ENCODE results near the gene MRPL53.
"Not testable (repeated sequence)": the region's sequence is repeated elsewhere in the genome, so short reads cannot be mapped to it uniquely, and the experiment has no call there.

Gene MRPL53

DNA sequence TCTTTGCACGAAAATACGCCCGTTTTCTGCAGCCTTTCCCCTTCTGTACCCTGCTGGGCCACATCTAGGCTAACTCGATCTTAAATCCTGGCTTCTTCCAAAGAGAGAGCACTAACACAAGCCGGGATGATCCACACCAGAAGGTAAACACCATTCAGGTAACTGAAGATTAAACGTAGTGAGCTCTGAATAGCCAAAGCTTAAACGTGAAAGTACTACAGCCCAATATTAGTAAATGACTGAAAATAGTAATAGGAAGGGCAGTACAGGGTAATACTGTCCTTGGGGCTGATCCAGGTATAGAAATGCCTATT, 422 bp upstream of the MRPL53 start:
- TF ChIP-seq, protein P1, sequence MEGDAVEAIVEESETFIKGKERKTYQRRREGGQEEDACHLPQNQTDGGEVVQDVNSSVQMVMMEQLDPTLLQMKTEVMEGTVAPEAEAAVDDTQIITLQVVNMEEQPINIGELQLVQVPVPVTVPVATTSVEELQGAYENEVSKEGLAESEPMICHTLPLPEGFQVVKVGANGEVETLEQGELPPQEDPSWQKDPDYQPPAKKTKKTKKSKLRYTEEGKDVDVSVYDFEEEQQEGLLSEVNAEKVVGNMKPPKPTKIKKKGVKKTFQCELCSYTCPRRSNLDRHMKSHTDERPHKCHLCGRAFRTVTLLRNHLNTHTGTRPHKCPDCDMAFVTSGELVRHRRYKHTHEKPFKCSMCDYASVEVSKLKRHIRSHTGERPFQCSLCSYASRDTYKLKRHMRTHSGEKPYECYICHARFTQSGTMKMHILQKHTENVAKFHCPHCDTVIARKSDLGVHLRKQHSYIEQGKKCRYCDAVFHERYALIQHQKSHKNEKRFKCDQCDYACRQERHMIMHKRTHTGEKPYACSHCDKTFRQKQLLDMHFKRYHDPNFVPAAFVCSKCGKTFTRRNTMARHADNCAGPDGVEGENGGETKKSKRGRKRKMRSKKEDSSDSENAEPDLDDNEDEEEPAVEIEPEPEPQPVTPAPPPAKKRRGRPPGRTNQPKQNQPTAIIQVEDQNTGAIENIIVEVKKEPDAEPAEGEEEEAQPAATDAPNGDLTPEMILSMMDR (conservative IDR thresholded peaks at IDR 0.05; ENCODE audit: low read depth, low read length) = no peak
- no peak for DNase-seq (ENCODE audit: low read depth)
- peak overlapping the region; percentile 89 for H3K4me3 ChIP-seq (ENCODE audit: low read depth, low read length)

DNA sequence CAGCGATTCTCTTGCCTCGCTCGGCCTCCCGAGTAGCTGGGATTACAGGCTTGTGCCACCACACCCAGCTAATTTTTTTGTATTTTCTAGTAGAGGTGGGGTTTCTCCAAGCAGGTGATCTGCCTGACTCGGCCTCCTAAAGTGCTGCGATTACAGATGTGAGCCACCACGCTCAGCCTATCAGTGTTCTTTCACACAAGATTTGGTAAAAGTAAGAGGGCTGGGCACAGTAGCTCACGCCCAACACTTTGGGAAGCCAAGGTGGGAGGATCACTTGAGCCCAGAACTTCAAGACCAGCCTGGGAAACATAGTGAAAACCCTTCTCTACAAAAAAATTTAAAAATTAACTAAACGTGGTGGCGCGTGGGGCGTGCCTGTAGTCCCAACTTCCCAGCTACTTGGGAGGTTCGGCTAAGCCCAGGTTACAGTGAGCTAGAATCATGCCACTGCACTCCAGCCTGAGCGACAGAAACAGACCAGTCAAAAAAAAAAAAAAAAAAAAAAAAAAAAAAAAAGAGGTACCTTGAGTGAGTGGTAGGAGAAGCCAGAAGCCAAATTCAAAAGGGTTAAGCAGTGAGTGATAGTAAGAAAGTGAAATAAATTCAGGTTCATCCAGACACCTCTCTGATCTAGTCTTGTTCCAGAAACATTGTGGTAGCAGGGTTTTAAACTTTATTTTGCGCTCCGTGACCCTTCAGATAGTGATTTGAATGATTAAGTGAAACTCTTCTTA, 981 bp downstream of the MRPL53 start:
- H3K4me3 ChIP-seq (ENCODE audit: low read depth, low read length) = peak overlapping the region; percentile 89
- DNase-seq (ENCODE audit: low read depth) = no peak
- TF ChIP-seq, protein P1 (conservative IDR thresholded peaks at IDR 0.05; ENCODE audit: low read depth, low read length) = no peak

DNA sequence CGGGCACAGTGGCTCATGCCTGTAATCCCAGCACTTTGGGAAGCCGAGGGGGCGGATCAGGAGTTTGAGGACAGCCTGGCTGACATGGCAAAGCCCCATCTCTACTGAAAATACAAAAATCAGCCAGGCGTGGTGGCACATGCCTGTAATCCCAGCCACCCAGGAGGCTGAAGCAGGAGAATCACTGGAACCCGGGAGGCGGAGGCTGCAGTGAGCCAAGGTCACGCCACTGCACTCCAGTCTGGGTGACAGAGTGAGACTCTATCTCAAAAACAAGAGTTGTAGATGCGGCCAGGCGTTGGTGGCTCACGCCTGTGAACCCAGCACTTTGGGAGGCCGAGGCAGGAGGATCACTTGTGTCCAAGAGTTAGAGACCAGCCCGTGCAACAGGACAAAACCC, 1.7 kb downstream of the MRPL53 start:
- not testable (repeated sequence) for DNase-seq (ENCODE audit: low read depth)

DNA sequence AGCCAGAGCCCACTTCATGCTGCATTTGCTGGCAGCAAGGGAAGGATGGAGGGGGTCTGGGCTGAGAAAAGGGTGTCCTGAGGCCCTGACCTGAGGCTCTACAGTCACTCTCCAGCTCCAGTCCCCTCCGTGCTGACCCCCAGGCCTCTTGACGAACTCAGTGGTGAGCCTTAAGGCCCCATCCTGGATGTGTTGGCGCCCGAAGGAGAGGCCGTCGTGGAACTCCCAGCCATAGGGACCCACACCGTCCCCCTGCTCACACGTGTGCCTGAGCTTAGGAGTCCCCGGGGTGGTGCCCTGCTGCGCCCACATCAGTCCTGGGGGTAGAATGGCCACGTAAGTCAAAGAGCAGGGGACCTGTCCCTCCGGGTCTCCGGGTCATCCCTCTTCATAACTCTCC, 8.1 kb downstream of the MRPL53 start:
- DNase-seq (ENCODE audit: low read depth) = no peak
- peak overlapping the region; percentile 92 for H3K4me3 ChIP-seq (ENCODE audit: low read depth, low read length)
- TF ChIP-seq, protein P1 (conservative IDR thresholded peaks at IDR 0.05; ENCODE audit: low read depth, low read length) = no peak

More for the DNA sequence above, 1.7 kb downstream of the MRPL53 start:
- H3K4me3 ChIP-seq (ENCODE audit: low read depth, low read length) = not testable (repeated sequence)

DNA sequence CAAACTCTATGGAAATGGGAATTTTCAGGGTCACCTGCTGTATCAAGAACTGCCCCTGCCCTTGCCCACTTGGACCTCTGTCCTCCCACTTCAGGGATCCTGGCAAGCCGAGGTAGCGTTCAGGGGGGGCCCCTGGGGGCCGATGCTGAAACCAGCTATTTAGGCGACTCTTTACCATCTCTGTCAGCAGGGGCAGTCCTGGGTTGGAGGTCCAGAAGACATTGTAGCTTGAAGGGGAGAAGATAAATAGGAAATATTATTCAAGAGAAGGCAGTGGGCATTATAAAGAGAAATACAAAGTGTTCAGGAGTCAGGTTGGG, 9.7 kb downstream of the MRPL53 start:
- H3K4me3 ChIP-seq (ENCODE audit: low read depth, low read length) = no peak overlapping the region
- no peak for DNase-seq (ENCODE audit: low read depth)
- TF ChIP-seq, protein P1 (conservative IDR thresholded peaks at IDR 0.05; ENCODE audit: low read depth, low read length) = no peak

DNA sequence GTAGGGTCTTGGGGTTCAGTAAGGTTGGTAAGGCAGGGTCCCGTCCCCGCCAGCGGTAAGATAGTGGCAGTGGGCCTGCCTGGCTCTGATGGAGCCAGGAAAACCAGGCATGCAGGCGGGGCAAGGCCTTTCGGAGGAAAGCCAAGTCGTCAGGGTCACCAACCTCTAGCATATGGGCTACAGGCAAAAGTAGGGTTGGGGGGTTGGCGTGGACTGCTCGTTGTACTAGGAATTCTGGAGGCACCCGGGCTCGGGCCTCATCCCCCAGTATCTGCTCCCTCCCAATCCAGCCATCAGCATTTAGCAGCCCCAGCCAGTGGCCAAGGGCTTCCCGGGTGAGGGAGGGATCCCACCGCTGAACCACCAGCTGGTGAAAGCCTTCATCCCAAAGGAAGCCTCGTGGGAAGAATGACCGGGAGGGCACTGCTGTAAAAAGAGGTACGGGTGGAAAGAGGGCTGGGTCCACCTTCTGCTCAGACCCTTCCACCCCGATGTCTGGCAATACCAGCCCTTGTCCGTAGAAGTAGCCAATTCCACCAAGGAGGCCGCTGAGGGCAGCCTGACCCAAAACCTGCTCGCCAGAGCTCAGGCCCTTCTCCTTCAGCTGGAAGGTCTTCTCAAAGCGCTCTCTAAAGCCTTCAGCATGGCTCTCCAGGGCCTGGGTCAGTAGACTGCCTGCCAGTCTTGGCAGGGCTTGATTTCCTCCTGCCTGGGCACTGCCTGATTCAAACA, 10.3 kb downstream of the MRPL53 start:
- TF ChIP-seq, protein P1 (conservative IDR thresholded peaks at IDR 0.05; ENCODE audit: low read depth, low read length) = no peak

DNA sequence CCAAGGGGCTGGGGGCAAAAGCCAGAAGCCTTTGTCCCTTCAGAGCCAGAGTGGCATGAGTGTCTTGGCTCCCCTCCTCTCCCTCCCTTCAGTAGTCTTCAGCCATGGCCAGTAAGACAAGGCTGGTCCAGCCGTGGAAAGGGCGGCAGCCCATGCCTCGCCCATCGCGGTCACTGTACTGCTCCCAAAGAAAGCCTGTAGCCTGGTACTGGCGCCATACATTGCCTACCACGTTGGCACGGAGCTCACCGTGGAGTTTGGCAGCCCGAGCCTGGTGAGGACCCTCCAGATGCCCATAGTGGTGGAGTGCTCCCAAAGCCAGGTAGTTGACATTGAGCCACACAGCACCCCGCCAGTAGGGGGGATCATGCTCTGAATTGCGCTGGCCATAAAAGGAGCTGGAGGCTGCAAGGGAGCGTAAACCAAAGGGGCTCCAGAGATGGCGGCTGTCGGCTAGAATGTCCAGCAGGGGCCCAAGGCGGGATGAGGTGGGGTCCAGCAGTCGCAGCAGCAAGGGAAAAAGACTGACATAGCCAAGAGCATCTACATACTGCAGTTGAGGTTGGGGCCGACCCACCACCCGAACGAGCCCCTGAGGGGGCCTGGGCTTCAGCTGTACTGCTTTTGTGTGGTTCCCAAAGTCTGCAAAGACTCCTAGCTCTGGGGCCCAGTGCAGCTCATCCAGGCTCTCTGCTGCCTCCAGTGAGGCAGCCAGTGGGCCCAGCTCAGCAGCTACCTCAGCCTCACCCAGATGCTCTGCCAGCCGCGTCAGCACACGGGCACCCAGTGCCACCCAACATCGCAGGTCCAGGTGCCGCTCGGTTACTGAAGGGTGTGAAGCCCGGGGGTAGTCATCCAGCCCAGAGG, 11.1 kb downstream of the MRPL53 start:
- no peak overlapping the region for H3K4me3 ChIP-seq (ENCODE audit: low read depth, low read length)
- TF ChIP-seq, protein P1 (conservative IDR thresholded peaks at IDR 0.05; ENCODE audit: low read depth, low read length) = peak; percentile 43

More for the DNA sequence above, 10.3 kb downstream of the MRPL53 start:
- no peak overlapping the region for H3K4me3 ChIP-seq (ENCODE audit: low read depth, low read length)
- DNase-seq (ENCODE audit: low read depth) = no peak

DNA sequence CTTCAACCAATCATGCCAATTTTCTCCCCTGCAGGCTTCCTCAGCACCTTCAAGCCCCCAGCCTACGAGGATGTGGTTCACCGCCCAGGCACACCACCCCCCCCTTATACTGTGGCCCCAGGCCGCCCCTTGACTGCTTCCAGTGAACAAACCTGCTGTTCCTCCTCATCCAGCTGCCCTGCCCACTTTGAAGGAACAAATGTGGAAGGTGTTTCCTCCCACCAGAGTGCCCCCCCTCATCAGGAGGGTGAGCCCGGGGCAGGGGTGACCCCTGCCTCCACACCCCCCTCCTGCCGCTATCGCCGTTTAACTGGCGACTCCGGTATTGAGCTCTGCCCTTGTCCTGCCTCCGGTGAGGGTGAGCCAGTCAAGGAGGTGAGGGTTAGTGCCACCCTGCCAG, 12.3 kb downstream of the MRPL53 start:
- H3K4me3 ChIP-seq (ENCODE audit: low read depth, low read length); DNase-seq (ENCODE audit: low read depth): not testable (repeated sequence)

More for the DNA sequence above, 11.1 kb downstream of the MRPL53 start:
- DNase-seq (ENCODE audit: low read depth) = no peak

DNA sequence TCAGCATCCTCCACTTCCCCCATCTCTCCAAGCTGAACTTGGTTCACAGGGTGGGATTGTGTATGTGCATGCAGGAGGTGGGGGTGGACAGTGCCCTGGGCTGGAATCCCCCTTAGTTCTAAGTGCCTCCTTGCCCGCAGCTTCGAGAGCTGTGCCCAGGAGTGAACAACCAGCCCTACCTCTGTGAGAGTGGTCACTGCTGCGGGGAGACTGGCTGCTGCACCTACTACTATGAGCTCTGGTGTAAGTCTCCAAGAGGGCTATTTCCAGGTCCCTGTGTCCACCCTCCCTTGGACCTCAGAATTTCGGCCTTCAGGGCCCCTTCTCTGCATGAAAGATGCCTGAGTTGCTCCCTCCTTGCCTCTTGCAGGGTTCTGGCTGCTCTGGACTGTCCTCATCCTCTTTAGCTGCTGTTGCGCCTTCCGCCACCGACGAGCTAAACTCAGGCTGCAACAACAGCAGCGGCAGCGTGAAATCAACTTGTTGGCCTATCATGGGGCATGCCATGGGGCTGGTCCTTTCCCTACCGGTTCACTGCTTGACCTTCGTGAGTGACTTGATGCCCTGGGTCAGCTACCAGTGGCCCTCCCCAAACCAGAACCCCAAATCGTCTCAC, 12.9 kb downstream of the MRPL53 start:
- H3K4me3 ChIP-seq (ENCODE audit: low read depth, low read length) = peak overlapping the region; percentile 82
- not testable (repeated sequence) for DNase-seq (ENCODE audit: low read depth)

All from choroid plexus epithelial cell (primary cell).